ENCODE results near the gene C12orf56.

DNA sequence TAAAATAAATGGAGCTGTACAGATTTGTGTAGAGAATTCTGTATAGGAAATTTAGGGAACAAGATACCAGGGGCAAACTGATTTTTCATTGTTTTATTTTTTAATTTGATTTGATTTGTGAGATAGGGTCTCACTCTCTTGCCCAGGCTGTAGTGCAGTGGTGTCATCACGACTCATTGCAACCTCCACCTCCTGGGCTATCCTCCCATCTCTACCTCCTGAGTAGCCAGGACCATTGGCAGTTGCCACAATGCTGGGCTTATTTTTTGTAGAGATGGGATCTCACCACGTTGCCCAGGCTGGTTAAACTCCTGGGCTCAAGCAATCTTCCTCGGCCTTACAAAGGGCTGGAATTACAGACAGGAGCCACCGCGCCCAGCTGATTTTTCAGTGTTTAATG is 43.4 kb upstream of the C12orf56 start:
- TF ChIP-seq, protein P1, sequence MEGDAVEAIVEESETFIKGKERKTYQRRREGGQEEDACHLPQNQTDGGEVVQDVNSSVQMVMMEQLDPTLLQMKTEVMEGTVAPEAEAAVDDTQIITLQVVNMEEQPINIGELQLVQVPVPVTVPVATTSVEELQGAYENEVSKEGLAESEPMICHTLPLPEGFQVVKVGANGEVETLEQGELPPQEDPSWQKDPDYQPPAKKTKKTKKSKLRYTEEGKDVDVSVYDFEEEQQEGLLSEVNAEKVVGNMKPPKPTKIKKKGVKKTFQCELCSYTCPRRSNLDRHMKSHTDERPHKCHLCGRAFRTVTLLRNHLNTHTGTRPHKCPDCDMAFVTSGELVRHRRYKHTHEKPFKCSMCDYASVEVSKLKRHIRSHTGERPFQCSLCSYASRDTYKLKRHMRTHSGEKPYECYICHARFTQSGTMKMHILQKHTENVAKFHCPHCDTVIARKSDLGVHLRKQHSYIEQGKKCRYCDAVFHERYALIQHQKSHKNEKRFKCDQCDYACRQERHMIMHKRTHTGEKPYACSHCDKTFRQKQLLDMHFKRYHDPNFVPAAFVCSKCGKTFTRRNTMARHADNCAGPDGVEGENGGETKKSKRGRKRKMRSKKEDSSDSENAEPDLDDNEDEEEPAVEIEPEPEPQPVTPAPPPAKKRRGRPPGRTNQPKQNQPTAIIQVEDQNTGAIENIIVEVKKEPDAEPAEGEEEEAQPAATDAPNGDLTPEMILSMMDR (IDR thresholded peaks at IDR 0.05) = no peak
- TF ChIP-seq POLR2A (IDR thresholded peaks at IDR 0.05) = no peak
